H9 (cell line): ENCODE data around the gene SCAF1. TPM values are rescaled to one million over a fixed set of nuclear protein-coding genes. Genes with fewer than 3 reads are reported as not detected.

Source experiments
- DNase-seq: peaks from one replicate; pipeline ENCODE4 v3.0.0-alpha.2; 2017
- H2AFZ ChIP-seq: one replicate; pipeline ENCODE4 v1.6.1; 2013; ENCODE audit warnings: mild to moderate bottlenecking, low read length, control low read depth, moderate library complexity
- H2AK5ac ChIP-seq: 2 replicates; pipeline ENCODE4 v1.6.1; 2013; ENCODE audit warnings: low read length, control low read depth, mixed read lengths; ENCODE audit not compliant: insufficient read length
- H2BK120ac ChIP-seq: one replicate; pipeline ENCODE4 v1.6.1; 2013; ENCODE audit warnings: low read depth, mild to moderate bottlenecking, low read length, control low read depth, inconsistent platforms; ENCODE audit not compliant: poor library complexity, severe bottlenecking
- H2BK12ac ChIP-seq: 2 replicates; pipeline ENCODE4 v1.6.1; 2013; ENCODE audit warnings: low read length, control low read depth, mixed read lengths, low read depth; ENCODE audit not compliant: insufficient read length
- H2BK15ac ChIP-seq: 2 replicates; pipeline ENCODE4 v1.6.1; 2013; ENCODE audit warnings: low read depth, low read length, control low read depth
- H2BK20ac ChIP-seq: one replicate; pipeline ENCODE4 v1.6.1; 2013; ENCODE audit warnings: low read depth, mild to moderate bottlenecking, low read length, control low read depth, inconsistent platforms; ENCODE audit not compliant: poor library complexity, severe bottlenecking
- H2BK5ac ChIP-seq: 2 replicates; pipeline ENCODE4 v1.6.1; 2013; ENCODE audit warnings: low read length, control low read depth, mixed read lengths; ENCODE audit not compliant: insufficient read length
- H3K14ac ChIP-seq: 2 replicates; pipeline ENCODE4 v1.6.1; 2013; ENCODE audit warnings: low read length, control low read depth; ENCODE audit not compliant: insufficient read depth
- H3K18ac ChIP-seq: 2 replicates; pipeline ENCODE4 v1.6.1; 2013; ENCODE audit warnings: low read depth, mild to moderate bottlenecking, mixed read lengths, low read length, control low read depth; ENCODE audit not compliant: insufficient read length
- H3K23ac ChIP-seq: 2 replicates; pipeline ENCODE4 v1.6.1; 2013; ENCODE audit warnings: low read length, control low read depth, mixed read lengths, low read depth; ENCODE audit not compliant: insufficient read length
- H3K23me2 ChIP-seq: 2 replicates; pipeline ENCODE4 v1.6.1; 2013; ENCODE audit warnings: low read depth, mild to moderate bottlenecking, mixed read lengths, low read length, control low read depth; ENCODE audit not compliant: insufficient read length, poor library complexity, severe bottlenecking
- H3K27ac ChIP-seq: 2 replicates; pipeline ENCODE4 v1.5.1; 2013; ENCODE audit warnings: low read length, control low read depth, mixed read lengths, low read depth; ENCODE audit not compliant: insufficient read length
- H3K27me3 ChIP-seq: 2 replicates; pipeline ENCODE4 v1.6.1; 2013; ENCODE audit warnings: low read length, control low read depth, inconsistent platforms; ENCODE audit not compliant: insufficient read depth
- H3K4ac ChIP-seq: 2 replicates; pipeline ENCODE4 v1.6.1; 2013; ENCODE audit warnings: low read depth, mild to moderate bottlenecking, control low read depth, inconsistent platforms, low read length, moderate library complexity
- H3K4me1 ChIP-seq: 2 replicates; pipeline ENCODE4 v1.6.1; 2013; ENCODE audit warnings: low read length, control low read depth, inconsistent platforms; ENCODE audit not compliant: insufficient read depth
- H3K4me2 ChIP-seq: 2 replicates; pipeline ENCODE4 v1.6.1; 2013; ENCODE audit warnings: low read length, control low read depth, mixed read lengths; ENCODE audit not compliant: insufficient read length, insufficient read depth
- H3K56ac ChIP-seq: 2 replicates; pipeline ENCODE4 v1.6.1; 2013; ENCODE audit warnings: low read depth, mild to moderate bottlenecking, mixed read lengths, low read length, control low read depth; ENCODE audit not compliant: insufficient read length
- H3K79me1 ChIP-seq: 2 replicates; pipeline ENCODE4 v1.6.1; 2013; ENCODE audit warnings: low read depth, mild to moderate bottlenecking, moderate library complexity, low read length, control low read depth, inconsistent platforms; ENCODE audit not compliant: insufficient read depth, poor library complexity, severe bottlenecking
- H3K79me2 ChIP-seq: 2 replicates; pipeline ENCODE4 v1.6.1; 2013; ENCODE audit warnings: low read length, control low read depth, inconsistent platforms; ENCODE audit not compliant: insufficient read depth
- H3K9ac ChIP-seq: 2 replicates; pipeline ENCODE4 v1.6.1; 2013; ENCODE audit warnings: low read length, control low read depth, mixed read lengths; ENCODE audit not compliant: insufficient read length; ENCODE audit errors: extremely low read depth
- H3K9me3 ChIP-seq: one replicate; pipeline ENCODE4 v1.6.1; 2013; ENCODE audit warnings: low read depth, low read length, inconsistent platforms; ENCODE audit not compliant: control insufficient read depth
- H3T11ph ChIP-seq: one replicate; pipeline ENCODE4 v1.6.1; 2013; ENCODE audit warnings: mild to moderate bottlenecking, low read length, control low read depth, inconsistent platforms
- H4K20me1 ChIP-seq: one replicate; pipeline ENCODE4 v1.6.1; 2013; ENCODE audit not compliant: control insufficient read depth, insufficient read length, insufficient read depth
- H4K5ac ChIP-seq: 2 replicates; pipeline ENCODE4 v1.6.1; 2013; ENCODE audit warnings: low read depth, mild to moderate bottlenecking, mixed read lengths, low read length, control low read depth; ENCODE audit not compliant: insufficient read length
- H4K8ac ChIP-seq: replicated peaks from 2 replicates; pipeline ENCODE4 v1.6.1; 2013; ENCODE audit warnings: low read length, control low read depth, mixed read lengths, low read depth; ENCODE audit not compliant: insufficient read length
- H4K91ac ChIP-seq: 2 replicates; pipeline ENCODE4 v1.6.1; 2013; ENCODE audit warnings: low read depth, mild to moderate bottlenecking, moderate library complexity, mixed read lengths, low read length, control low read depth; ENCODE audit not compliant: insufficient read length
- H3K27ac Mint-ChIP-seq, 3 experiments: 2 replicates in 2 of 3; 3 replicates in 1 of 3; pipeline ENCODE4 v1.8.0; 2020 to 2021; ENCODE audit warnings: mixed read lengths in 3 of 3, mild to moderate bottlenecking in 1 of 3, moderate library complexity in 1 of 3
- H3K27me3 Mint-ChIP-seq: 2 replicates; pipeline ENCODE4 v1.8.0; 2021; ENCODE audit warnings: low read depth, mild to moderate bottlenecking, moderate library complexity, mixed read lengths
- H3K36me3 Mint-ChIP-seq, 3 experiments: 2 replicates in 2 of 3; 3 replicates in 1 of 3; pipeline ENCODE4 v1.8.0; 2020 to 2021; ENCODE audit warnings: low read depth in 3 of 3, mixed read lengths in 3 of 3; ENCODE audit not compliant: insufficient read depth in 1 of 3
- H3K4me1 Mint-ChIP-seq, 2 experiments: 2 replicates each; pipeline ENCODE4 v1.8.0; 2020; ENCODE audit warnings: mixed read lengths in 2 of 2
- H3K4me3 Mint-ChIP-seq, 2 experiments: 2 replicates in 1 of 2; 3 replicates in 1 of 2; pipeline ENCODE4 v1.8.0; 2020 to 2021; ENCODE audit warnings: mild to moderate bottlenecking in 2 of 2, mixed read lengths in 2 of 2, moderate library complexity in 1 of 2
- H3K9me3 Mint-ChIP-seq, 2 experiments: 2 replicates in 1 of 2; 3 replicates in 1 of 2; pipeline ENCODE4 v1.8.0; 2020; ENCODE audit warnings: mild to moderate bottlenecking in 2 of 2, mixed read lengths in 2 of 2, moderate library complexity in 1 of 2
- CTCF ChIP-seq: fragments of 200-600 bp; sonication (generic); conservative IDR thresholded peaks from 3 replicates; pipeline ENCODE4 v1.8.0; 2021; ENCODE audit warnings: antibody characterized with exemption, mild to moderate bottlenecking
- WGBS: extraction: QIAGEN DNeasy Blood & Tissue Kit; methylation state at CpG from one replicate; pipeline ENCODE4 v1.1.7; 2013; ENCODE audit warnings: missing lambda C conversion rate, low lambda C conversion rate, mixed read lengths; ENCODE audit not compliant: insufficient read length; ENCODE audit errors: extremely low coverage; 5-methylcytosine and 5-hydroxymethylcytosine counted together
- total RNA-seq: library from RNA; stranded (reverse); gene quantifications from 2 replicates; pipeline ENCODE4 v1.2.1, GENCODE V29; 2021

The SCAF1 gene
- total RNA-seq, 1 experiment from 2014 or later = 85.3 TPM

- H4K8ac ChIP-seq = no peak overlapping the region
- H3K4ac ChIP-seq = no peak overlapping the region
- H3K4me3 Mint-ChIP-seq = no peak overlapping the region
These were observed 54.9 kb downstream of the SCAF1 start for GRCh38 chr19:49696865-49697264.

More at GRCh38 chr19:49696865-49697264, 54.9 kb downstream of the SCAF1 start:
- no peaks in the 10 kb centered on the region for H3K9me3 Mint-ChIP-seq
- H3K9ac ChIP-seq = no peak overlapping the region
- WGBS = no CpG with 5 or more reads among the region's 7 CpGs
- no peak overlapping the region for H3K4me2 ChIP-seq
- no peak overlapping the region for H2BK120ac ChIP-seq
- H3K27me3 Mint-ChIP-seq = no peaks in the 10 kb centered on the region; the same call in 1 of the 2 replicates
- H4K91ac ChIP-seq = no peak overlapping the region
- no peaks in the 10 kb centered on the region for H3K9me3 ChIP-seq
- no peak overlapping the region for H2BK15ac ChIP-seq
- no peaks in the 10 kb centered on the region for H3K23me2 ChIP-seq
- H3K36me3 Mint-ChIP-seq = peaks cover 24 to 40% (median 34%) of the 10 kb centered on the region in 3 experiments
- DNase-seq = no peak
- H2BK20ac ChIP-seq = no peak overlapping the region
- H2AK5ac ChIP-seq = no peak overlapping the region
- H2BK12ac ChIP-seq = no peak overlapping the region
- no peaks in the 10 kb centered on the region for H3K79me1 ChIP-seq
- no peak overlapping the region for H3K27ac Mint-ChIP-seq
- no peak overlapping the region for H4K5ac ChIP-seq
- H3K23ac ChIP-seq = no peak overlapping the region
- no peak overlapping the region for H2BK5ac ChIP-seq
- no peak overlapping the region for H3K56ac ChIP-seq
- H2AFZ ChIP-seq = no peak overlapping the region
- TF ChIP-seq CTCF = no peak
- no peak overlapping the region for H3K14ac ChIP-seq
- H3K18ac ChIP-seq = no peak overlapping the region
- H3K27me3 ChIP-seq = no peaks in the 10 kb centered on the region
- H3K27ac ChIP-seq = no peak overlapping the region
- H3K4me1 ChIP-seq = no peaks in the 10 kb centered on the region
- H3T11ph ChIP-seq = no peak overlapping the region
- no peaks in the 10 kb centered on the region for H3K79me2 ChIP-seq
- peaks cover 0 to 7% of the 10 kb centered on the region in 2 experiments; a peak in 2 of 4 replicates for H3K4me1 Mint-ChIP-seq
- no peaks in the 10 kb centered on the region for H4K20me1 ChIP-seq
